Measurements from ENCODE around the gene TMCC3.
"Not testable (repeated sequence)": the region's sequence is repeated elsewhere in the genome, so short reads cannot be mapped to it uniquely, and the experiment has no call there.

Gene TMCC3

GRCh38 chr12:94616203-94616729 is 34.1 kb downstream of the TMCC3 start:
- intact Hi-C loops (cut with DNase I): loop anchor here (10.0 kb wide), 1 partner anchor 61 kb away; no protein-coding TSS in a partner anchor
- peak; percentile 67 to 92 (median 83) for DNase-seq

- peak in 38 of 42 donors; percentile 16 to 84 (median 58) for DNase-seq
Measured at GRCh38 chr12:94615260-94616181, 34.8 kb downstream of the TMCC3 start.

GRCh38 chr12:94614288-94614721 is 36.1 kb downstream of the TMCC3 start:
- peak in 9 of 42 donors; percentile 15 to 57 (median 35) for DNase-seq
- intact Hi-C loops (cut with DNase I): loop anchor here (10.0 kb wide), 1 partner anchor 60 kb away; no protein-coding TSS in a partner anchor

More at GRCh38 chr12:94615260-94616181, 34.8 kb downstream of the TMCC3 start:
- intact Hi-C loops (cut with DNase I): loop anchor here (10.0 kb wide), 1 partner anchor 61 kb away; no protein-coding TSS in a partner anchor

GRCh38 chr12:94609917-94610443 is 40.4 kb downstream of the TMCC3 start:
- intact Hi-C loops (cut with DNase I): loop anchor here (10.0 kb wide), 1 partner anchor 55 kb away; no protein-coding TSS in a partner anchor
- DNase-seq: peak in 1 of 42 donors; percentile 39

GRCh38 chr12:94606810-94607209 is 43.5 kb downstream of the TMCC3 start:
- intact Hi-C loops (cut with DNase I): not testable (repeated sequence)

GRCh38 chr12:94604366-94604698 is 46.0 kb downstream of the TMCC3 start:
- DNase-seq: peak in 1 of 42 donors; percentile 41
- intact Hi-C loops (cut with DNase I): no loop called here

More at GRCh38 chr12:94606810-94607209, 43.5 kb downstream of the TMCC3 start:
- not testable (repeated sequence) for DNase-seq

GRCh38 chr12:94603434-94604365 is 46.7 kb downstream of the TMCC3 start:
- intact Hi-C loops (cut with DNase I): no loop called here
- DNase-seq: peak in 13 of 42 donors; percentile 16 to 72 (median 43)

- intact Hi-C loops (cut with DNase I): no loop called here
- DNase-seq: no peak
Measured at GRCh38 chr12:94602024-94602423, 48.3 kb downstream of the TMCC3 start.

- intact Hi-C loops (cut with DNase I): not testable (repeated sequence)
- peak in 1 of 42 donors; percentile 41 for DNase-seq
Measured at GRCh38 chr12:94601307-94601706, 49.0 kb downstream of the TMCC3 start.

- intact Hi-C loops (cut with DNase I): no loop called here
Measured at GRCh38 chr12:94599189-94599588, 51.2 kb downstream of the TMCC3 start.

GRCh38 chr12:94597268-94597667 is 53.1 kb downstream of the TMCC3 start:
- intact Hi-C loops (cut with DNase I): no loop called here
- no peak for DNase-seq

More at GRCh38 chr12:94599189-94599588, 51.2 kb downstream of the TMCC3 start:
- peak in 5 of 42 donors; percentile 29 to 63 (median 47) for DNase-seq

- intact Hi-C loops (cut with DNase I): no loop called here
Measured at GRCh38 chr12:94596596-94596995, 53.8 kb downstream of the TMCC3 start.

GRCh38 chr12:94595152-94595551 is 55.2 kb downstream of the TMCC3 start:
- intact Hi-C loops (cut with DNase I): no loop called here
- DNase-seq: no peak

More at GRCh38 chr12:94596596-94596995, 53.8 kb downstream of the TMCC3 start:
- peak in 1 of 42 donors; percentile 40 for DNase-seq

- no peak for DNase-seq
Measured at GRCh38 chr12:94594443-94594825, 55.9 kb downstream of the TMCC3 start.

GRCh38 chr12:94593822-94594442 is 56.4 kb downstream of the TMCC3 start:
- intact Hi-C loops (cut with DNase I): no loop called here
- no peak for DNase-seq

More at GRCh38 chr12:94594443-94594825, 55.9 kb downstream of the TMCC3 start:
- intact Hi-C loops (cut with DNase I): no loop called here

GRCh38 chr12:94592723-94593122 is 57.6 kb downstream of the TMCC3 start:
- DNase-seq; intact Hi-C loops (cut with DNase I): not testable (repeated sequence)

- intact Hi-C loops (cut with DNase I): no loop called here
Measured at GRCh38 chr12:94592080-94592479, 58.3 kb downstream of the TMCC3 start.

GRCh38 chr12:94590428-94590827 is 59.9 kb downstream of the TMCC3 start:
- intact Hi-C loops (cut with DNase I): no loop called here
- no peak for DNase-seq

More at GRCh38 chr12:94592080-94592479, 58.3 kb downstream of the TMCC3 start:
- no peak for DNase-seq

All from head of caudate nucleus (tissue), 42 donors.